ENCODE results near the gene HLA-DMA.

Gene HLA-DMA

GRCh38 chr6:32952817-32953739, at the start of gene HLA-DMA:
HLA-DMA (minus strand) TSS chr6:32953097; CDS start chr6:32953036, 61 bp downstream.
- peak within 1 kb of the TSS; percentile 34 for H3K27ac Mint-ChIP-seq
- H3K9me3 Mint-ChIP-seq: no peaks in the 10 kb centered on the region
- H3K27me3 Mint-ChIP-seq: no peaks in the 10 kb centered on the region
- H3K4me1 Mint-ChIP-seq (ENCODE audit: low read depth): peaks cover 70% of the 10 kb centered on the region
- H3K36me3 Mint-ChIP-seq (ENCODE audit: low read depth): peaks cover 3% of the 10 kb centered on the region
- peak within 1 kb of the TSS; percentile 71 for H3K4me3 Mint-ChIP-seq

GRCh38 chr6:33001685-33002084, 48.8 kb upstream of the HLA-DMA start:
- Mint-ChIP-seq H3K36me3 (ENCODE audit: low read depth) (no peaks in the 10 kb centered on the region), H3K27ac (no peak overlapping the region), H3K4me1 (ENCODE audit: low read depth) (peaks cover 10% of the 10 kb centered on the region), H3K4me3 (no peak overlapping the region), H3K27me3 (peaks cover 7% of the 10 kb centered on the region), H3K9me3 (no peaks in the 10 kb centered on the region)

GRCh38 chr6:33000055-33000454, 47.2 kb upstream of the HLA-DMA start:
- H3K4me3 Mint-ChIP-seq: no peak overlapping the region
- peaks cover 10% of the 10 kb centered on the region for H3K4me1 Mint-ChIP-seq (ENCODE audit: low read depth)
- no peak overlapping the region for H3K27ac Mint-ChIP-seq
- H3K9me3 Mint-ChIP-seq: no peaks in the 10 kb centered on the region
- H3K27me3 Mint-ChIP-seq: peaks cover 10% of the 10 kb centered on the region
- H3K36me3 Mint-ChIP-seq (ENCODE audit: low read depth): no peaks in the 10 kb centered on the region

- Mint-ChIP-seq H3K4me3 (no peak overlapping the region), H3K27ac (no peak overlapping the region), H3K36me3 (ENCODE audit: low read depth) (no peaks in the 10 kb centered on the region), H3K4me1 (ENCODE audit: low read depth) (peaks cover 7% of the 10 kb centered on the region), H3K9me3 (no peaks in the 10 kb centered on the region), H3K27me3 (peaks cover 14% of the 10 kb centered on the region)
Observed at GRCh38 chr6:32995448-32995847, 42.6 kb upstream of the HLA-DMA start.

GRCh38 chr6:32993363-32993973, 40.6 kb upstream of the HLA-DMA start:
- Mint-ChIP-seq H3K4me3 (no peak overlapping the region), H3K36me3 (ENCODE audit: low read depth) (no peaks in the 10 kb centered on the region), H3K27me3 (peaks cover 12% of the 10 kb centered on the region), H3K4me1 (ENCODE audit: low read depth) (no peaks in the 10 kb centered on the region), H3K27ac (no peak overlapping the region), H3K9me3 (no peaks in the 10 kb centered on the region)

GRCh38 chr6:32991972-32992371, 39.1 kb upstream of the HLA-DMA start:
- Mint-ChIP-seq H3K4me3 (no peak overlapping the region), H3K27me3 (peaks cover 7% of the 10 kb centered on the region), H3K36me3 (ENCODE audit: low read depth) (no peaks in the 10 kb centered on the region), H3K4me1 (ENCODE audit: low read depth) (peaks cover 6% of the 10 kb centered on the region), H3K27ac (no peak overlapping the region), H3K9me3 (no peaks in the 10 kb centered on the region)

GRCh38 chr6:32989368-32989767, 36.5 kb upstream of the HLA-DMA start:
- H3K36me3 Mint-ChIP-seq (ENCODE audit: low read depth): no peaks in the 10 kb centered on the region
- peaks cover 4% of the 10 kb centered on the region for H3K27me3 Mint-ChIP-seq
- H3K4me3 Mint-ChIP-seq: no peak overlapping the region
- H3K9me3 Mint-ChIP-seq: no peaks in the 10 kb centered on the region
- peaks cover 10% of the 10 kb centered on the region for H3K4me1 Mint-ChIP-seq (ENCODE audit: low read depth)
- H3K27ac Mint-ChIP-seq: no peak overlapping the region

GRCh38 chr6:32984622-32985389, 31.9 kb upstream of the HLA-DMA start:
- Mint-ChIP-seq H3K4me1 (ENCODE audit: low read depth) (peaks cover 20% of the 10 kb centered on the region), H3K27ac (peak overlapping the region; percentile 13), H3K4me3 (no peak overlapping the region), H3K9me3 (no peaks in the 10 kb centered on the region), H3K36me3 (ENCODE audit: low read depth) (peaks cover 27% of the 10 kb centered on the region), H3K27me3 (no peaks in the 10 kb centered on the region)

GRCh38 chr6:32983964-32984621, 31.2 kb upstream of the HLA-DMA start:
- peak overlapping the region; percentile 49 for H3K27ac Mint-ChIP-seq
- H3K4me3 Mint-ChIP-seq: no peak overlapping the region
- H3K36me3 Mint-ChIP-seq (ENCODE audit: low read depth): peaks cover 34% of the 10 kb centered on the region
- no peaks in the 10 kb centered on the region for H3K27me3 Mint-ChIP-seq
- peaks cover 27% of the 10 kb centered on the region for H3K4me1 Mint-ChIP-seq (ENCODE audit: low read depth)
- H3K9me3 Mint-ChIP-seq: no peaks in the 10 kb centered on the region

GRCh38 chr6:32983493-32983848, 30.6 kb upstream of the HLA-DMA start:
- Mint-ChIP-seq H3K27ac (peak overlapping the region; percentile 49), H3K4me3 (no peak overlapping the region), H3K9me3 (no peaks in the 10 kb centered on the region), H3K36me3 (ENCODE audit: low read depth) (peaks cover 40% of the 10 kb centered on the region), H3K4me1 (ENCODE audit: low read depth) (peaks cover 33% of the 10 kb centered on the region), H3K27me3 (no peaks in the 10 kb centered on the region)

- Mint-ChIP-seq H3K27ac (no peak overlapping the region), H3K4me1 (ENCODE audit: low read depth) (peaks cover 35% of the 10 kb centered on the region), H3K36me3 (ENCODE audit: low read depth) (peaks cover 46% of the 10 kb centered on the region), H3K27me3 (no peaks in the 10 kb centered on the region), H3K9me3 (no peaks in the 10 kb centered on the region), H3K4me3 (no peak overlapping the region)
Observed at GRCh38 chr6:32982702-32983492, 30.0 kb upstream of the HLA-DMA start.

GRCh38 chr6:32982084-32982701, 29.3 kb upstream of the HLA-DMA start:
- Mint-ChIP-seq H3K27me3 (no peaks in the 10 kb centered on the region), H3K4me3 (no peak overlapping the region), H3K27ac (peak overlapping the region; percentile 13), H3K36me3 (ENCODE audit: low read depth) (peaks cover 53% of the 10 kb centered on the region), H3K4me1 (ENCODE audit: low read depth) (peaks cover 40% of the 10 kb centered on the region), H3K9me3 (no peaks in the 10 kb centered on the region)

- no peaks in the 10 kb centered on the region for H3K9me3 Mint-ChIP-seq
- peak overlapping the region; percentile 16 for H3K27ac Mint-ChIP-seq
- peaks cover 56% of the 10 kb centered on the region for H3K4me1 Mint-ChIP-seq (ENCODE audit: low read depth)
- peaks cover 69% of the 10 kb centered on the region for H3K36me3 Mint-ChIP-seq (ENCODE audit: low read depth)
- peak overlapping the region; percentile 12 for H3K4me3 Mint-ChIP-seq
- H3K27me3 Mint-ChIP-seq: no peaks in the 10 kb centered on the region
Observed at GRCh38 chr6:32980488-32981038, 27.7 kb upstream of the HLA-DMA start.

Measured in stimulated activated naive CD8-positive, alpha-beta T cell treated with anti-CD3 and anti-CD28 coated beads, Interleukin-15, Interleukin-2, amounts not matched to agents 100 ng/mL and 50 ng/mL, for 24 hours (primary cell).